Activated CD4-positive, alpha-beta T cell treated with anti-CD3 and anti-CD28 coated beads, Interleukin-2, amount 50 U/mL, for 16 hours (primary cell): ENCODE measurements around the gene N4BP2.
A peak's percentile ranks its signal among the peaks of the same experiment; 100 is the strongest.

Experiments used
- DNase-seq: peaks from one replicate; pipeline ENCODE4 v3.0.0-alpha.2; 2020

N4BP2 gene

DNA sequence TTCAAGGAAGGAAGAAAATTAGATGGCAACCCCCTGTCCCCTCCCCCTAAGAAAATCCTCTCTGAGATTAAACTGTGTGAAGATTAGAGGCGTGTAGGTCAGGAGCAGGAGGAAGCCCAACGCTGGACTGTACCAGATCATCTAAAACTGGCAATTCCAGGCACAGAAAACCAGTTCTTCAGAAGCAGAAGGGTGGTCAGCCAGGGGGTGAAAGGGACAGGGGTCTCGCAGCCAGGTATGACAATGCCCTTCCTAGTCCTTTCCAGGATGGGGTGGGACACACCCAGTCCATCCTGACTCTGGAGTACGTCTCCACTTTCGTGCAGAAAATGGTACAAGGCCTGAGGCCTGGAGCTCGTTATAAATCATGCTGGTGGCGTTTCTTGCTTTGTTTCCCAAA lies 136.9 kb downstream of the N4BP2 start:
- DNase-seq: no peak

- peak; percentile 73 for DNase-seq
Observed at GRCh38 chr4:40194602-40195161, 138.0 kb downstream of the N4BP2 start.

- no peak for DNase-seq
Observed at GRCh38 chr4:40195182-40196177, 138.8 kb downstream of the N4BP2 start.

DNA sequence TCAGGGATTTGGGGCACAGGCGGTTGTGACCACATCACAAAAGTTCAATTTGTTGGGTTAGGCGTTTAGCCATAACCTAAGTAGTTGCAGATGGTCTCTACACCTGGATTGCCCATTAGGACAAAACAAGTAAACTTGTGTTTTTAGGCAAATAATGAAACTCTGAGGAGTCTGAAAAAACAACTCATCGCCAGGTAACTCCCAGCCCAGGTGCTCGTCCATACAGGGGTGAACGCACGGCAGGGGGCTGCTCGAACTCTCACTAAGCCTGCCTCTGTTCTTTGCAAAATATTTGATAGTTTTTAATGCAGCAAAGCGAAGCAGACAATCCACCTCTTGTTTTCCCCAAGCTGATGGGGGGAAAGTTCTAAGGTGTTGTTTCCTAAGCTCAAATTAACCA lies 139.6 kb downstream of the N4BP2 start:
- DNase-seq: no peak

- DNase-seq: peak; percentile 86
Observed at GRCh38 chr4:40196724-40197281, 140.2 kb downstream of the N4BP2 start, which contains the start of gene RHOH. Gene RHOH, plus strand, starts transcription at chr4:40197031. Its CDS starts 46,356 bp downstream, at chr4:40243387.

GRCh38 chr4:40197879-40198689 lies 141.4 kb downstream of the N4BP2 start:
- DNase-seq: peak; percentile 70

- DNase-seq: no peak
Observed at GRCh38 chr4:40199179-40199670, 142.6 kb downstream of the N4BP2 start.

DNA sequence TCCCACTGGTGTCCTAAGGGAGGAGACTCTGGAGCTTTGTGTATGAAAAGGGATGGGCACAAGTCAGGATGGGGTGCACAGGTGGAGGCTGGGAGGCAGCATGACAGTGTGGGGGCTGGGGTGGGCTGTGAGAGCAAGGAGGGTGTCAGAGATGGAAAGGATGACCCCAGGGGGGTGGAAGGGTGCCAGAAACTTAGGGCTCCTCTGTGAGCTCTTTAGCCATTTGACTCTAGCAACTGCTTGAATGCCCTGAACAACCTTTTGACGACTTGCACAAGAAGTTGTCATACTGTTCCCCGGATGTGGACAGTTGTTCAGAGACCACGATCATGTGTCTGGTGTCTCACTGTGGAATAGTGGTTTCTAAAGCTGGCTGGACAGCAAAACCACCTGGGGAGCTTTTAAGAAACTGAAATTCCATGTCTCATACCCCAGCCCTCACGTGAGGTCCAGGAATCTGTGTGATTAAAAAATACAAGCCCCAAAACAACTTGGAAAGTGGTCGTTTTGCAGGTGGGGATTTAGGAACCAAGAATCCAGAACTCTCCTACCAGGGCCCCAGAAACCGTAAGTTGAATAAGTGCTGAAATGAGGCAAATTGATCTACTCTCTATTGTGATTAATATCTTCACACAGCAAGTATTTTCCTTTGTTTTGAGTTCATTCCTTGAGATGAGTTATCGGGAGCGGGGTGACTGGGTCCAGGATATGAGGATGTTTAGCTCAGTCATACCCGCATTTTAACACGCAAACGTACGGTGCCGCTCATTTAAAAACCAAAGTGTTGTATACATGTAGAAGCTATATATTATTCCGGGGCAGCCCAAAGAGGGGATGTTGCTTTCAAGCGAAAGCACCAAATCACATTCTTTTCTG lies 143.6 kb downstream of the N4BP2 start:
- DNase-seq: peak; percentile 94

GRCh38 chr4:40200875-40201801 lies 144.5 kb downstream of the N4BP2 start:
- DNase-seq: peak; percentile 88

DNA sequence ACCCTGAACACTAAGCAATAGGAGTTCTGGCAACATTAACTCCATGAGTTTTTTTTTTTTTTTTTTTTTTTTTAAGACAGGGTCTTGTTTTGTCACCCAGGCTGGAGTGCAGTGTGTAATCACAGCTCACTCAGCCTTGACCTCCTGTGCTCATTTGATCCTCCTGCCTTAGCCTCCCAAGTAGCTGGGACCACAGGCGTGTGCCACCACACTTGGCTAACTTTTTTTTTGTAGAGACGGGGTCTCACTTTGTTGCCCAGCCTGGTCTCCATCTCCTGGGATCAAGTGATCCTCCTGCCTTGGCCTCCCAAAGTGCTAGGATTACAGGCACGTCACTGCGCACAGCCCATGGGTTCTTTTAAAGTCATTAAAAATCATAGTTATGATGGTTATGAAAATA lies 145.2 kb downstream of the N4BP2 start:
- DNase-seq: no peak

DNA sequence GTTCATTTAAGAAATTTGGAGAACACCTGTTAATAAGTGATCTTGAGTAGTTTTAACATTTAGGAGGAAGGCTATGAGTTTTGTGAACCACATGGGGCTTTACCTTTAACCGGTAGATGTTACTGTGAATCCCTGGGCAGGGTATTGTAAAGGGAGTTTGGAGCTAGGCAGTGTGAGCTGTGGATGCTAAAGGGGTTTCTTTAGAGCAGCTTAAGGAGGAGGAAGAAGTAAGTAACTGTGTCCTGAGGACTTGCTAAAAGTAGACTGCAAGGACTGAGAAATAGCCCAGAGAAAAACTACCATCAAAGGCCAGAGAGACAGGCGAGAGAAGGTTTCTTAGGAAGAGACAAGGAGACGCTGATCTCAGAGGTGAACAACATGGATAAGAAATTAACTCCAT lies 145.8 kb downstream of the N4BP2 start:
- no peak for DNase-seq

DNA sequence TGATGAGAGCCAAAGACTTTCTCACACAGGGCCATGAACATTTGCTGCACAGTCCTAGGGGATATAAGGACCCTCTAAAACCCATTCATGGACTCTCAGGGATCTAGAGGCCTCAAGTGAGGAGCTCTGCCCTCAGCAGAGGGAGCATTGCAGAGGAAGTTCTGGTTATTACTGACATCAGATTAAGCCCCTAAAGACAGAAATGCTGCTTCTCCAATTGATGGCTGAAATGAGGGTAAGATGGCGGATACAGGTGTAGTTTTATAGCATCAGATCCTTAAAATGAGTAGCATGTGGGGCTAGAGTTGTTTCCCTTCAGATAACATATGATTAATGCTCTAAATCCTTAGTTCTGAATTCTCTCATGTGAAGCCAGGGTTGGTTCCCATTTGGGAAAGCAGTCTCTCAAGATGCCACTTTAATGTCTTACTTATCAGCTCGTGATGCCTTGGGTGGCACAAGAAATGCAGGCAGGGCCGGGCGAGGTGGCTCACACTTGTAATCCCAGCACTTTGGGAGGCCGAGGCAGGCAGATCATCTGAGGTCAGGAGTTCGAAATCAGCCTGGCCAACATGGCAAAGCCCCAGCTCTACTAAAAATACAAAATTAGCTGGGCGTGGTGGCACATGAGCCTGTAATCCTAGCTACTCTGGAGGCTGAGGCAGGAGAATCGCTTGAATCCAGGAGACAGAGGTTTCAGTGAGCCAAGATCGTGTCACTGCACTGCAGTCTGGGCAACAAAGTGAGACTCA lies 148.0 kb downstream of the N4BP2 start:
- DNase-seq: no peak

- peak; percentile 79 for DNase-seq
Observed at GRCh38 chr4:40205259-40206198, 148.9 kb downstream of the N4BP2 start.

DNA sequence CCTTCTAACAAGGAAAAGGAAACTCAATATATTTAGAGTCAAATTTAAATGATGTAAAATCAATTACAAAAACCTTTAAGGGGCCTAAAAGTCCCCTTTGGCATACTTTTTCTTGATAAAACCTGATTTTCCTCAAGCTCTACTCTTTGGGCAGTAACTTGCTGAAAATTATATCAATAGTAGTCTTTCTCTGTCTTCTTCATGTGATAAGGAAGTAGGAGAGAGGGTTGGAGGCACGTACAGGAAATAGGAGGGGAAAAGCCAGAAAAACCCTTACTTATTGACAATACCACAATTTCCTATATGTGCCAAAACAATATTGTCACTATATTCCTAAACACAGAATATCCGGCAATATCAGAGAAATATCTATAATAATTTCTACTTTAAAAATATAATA lies 149.8 kb downstream of the N4BP2 start:
- no peak for DNase-seq
